ENCODE data around the gene SDF4.
"Not testable (repeated sequence)": the region's sequence is repeated elsewhere in the genome, so short reads cannot be mapped to it uniquely, and the experiment has no call there.

Gene SDF4

GRCh38 chr1:1259951-1260600, 28.3 kb upstream of the SDF4 start:
- DNase-seq (ENCODE audit: low read depth), result peak; percentile 49

GRCh38 chr1:1259540-1259939, 27.7 kb upstream of the SDF4 start:
- no peak for DNase-seq (ENCODE audit: low read depth)

- no peak for DNase-seq (ENCODE audit: low read depth)
Measured at GRCh38 chr1:1259119-1259488, 27.3 kb upstream of the SDF4 start.

GRCh38 chr1:1256956-1257871, 25.4 kb upstream of the SDF4 start:
- DNase-seq (ENCODE audit: low read depth), result no peak

GRCh38 chr1:1255611-1256010, 23.8 kb upstream of the SDF4 start:
- no peak for DNase-seq (ENCODE audit: low read depth)

GRCh38 chr1:1255078-1255477, 23.3 kb upstream of the SDF4 start:
- DNase-seq (ENCODE audit: low read depth), result no peak

GRCh38 chr1:1254667-1254998, 22.8 kb upstream of the SDF4 start:
- DNase-seq (ENCODE audit: low read depth), result no peak

- no peak for DNase-seq (ENCODE audit: low read depth)
Measured at GRCh38 chr1:1253972-1254666, 22.3 kb upstream of the SDF4 start.

- no peak for DNase-seq (ENCODE audit: low read depth)
Measured at GRCh38 chr1:1253314-1253713, 21.5 kb upstream of the SDF4 start.

- no peak for DNase-seq (ENCODE audit: low read depth)
Measured at GRCh38 chr1:1250786-1251284, 19.0 kb upstream of the SDF4 start.

GRCh38 chr1:1248009-1248913, 16.5 kb upstream of the SDF4 start:
- not testable (repeated sequence) for DNase-seq (ENCODE audit: low read depth)

GRCh38 chr1:1247341-1247913, 15.6 kb upstream of the SDF4 start:
- no peak for DNase-seq (ENCODE audit: low read depth)

- DNase-seq (ENCODE audit: low read depth), result no peak
Measured at GRCh38 chr1:1246577-1247340, 15.0 kb upstream of the SDF4 start, which contains the start of gene C1QTNF12. Gene C1QTNF12 (minus strand): TSS chr1:1246722. CDS start chr1:1246690, 32 bp downstream.

- no peak for DNase-seq (ENCODE audit: low read depth)
Measured at GRCh38 chr1:1245817-1246576, 14.2 kb upstream of the SDF4 start.

GRCh38 chr1:1245178-1245816, 13.5 kb upstream of the SDF4 start:
- DNase-seq (ENCODE audit: low read depth), result peak; percentile 52

- no peak for DNase-seq (ENCODE audit: low read depth)
Measured at GRCh38 chr1:1244192-1244811, 12.5 kb upstream of the SDF4 start.

GRCh38 chr1:1243807-1244191, 12.0 kb upstream of the SDF4 start:
- DNase-seq (ENCODE audit: low read depth), result no peak

GRCh38 chr1:1243266-1243660, 11.5 kb upstream of the SDF4 start:
- no peak for DNase-seq (ENCODE audit: low read depth)
